Midbrain (tissue), 1 donor: ENCODE measurements around the gene RPL21.
"Not testable (repeated sequence)": the region's sequence is repeated elsewhere in the genome, so short reads cannot be mapped to it uniquely, and the experiment has no call there.

Experiments used
- DNase-seq: peaks from one replicate; lab custom pipeline; 2025; lab: John Stamatoyannopoulos, UW

Gene RPL21

GRCh38 chr13:27251166-27252091 lies at the start of gene RPL21:
Gene RPL21 (plus strand): TSS chr13:27251558. CDS start chr13:27253777, 2,219 bp downstream.
- DNase-seq, result peak; percentile 98

- DNase-seq, result no peak
Observed at GRCh38 chr13:27201661-27202060, 49.7 kb upstream of the RPL21 start.

- no peak for DNase-seq
Observed at GRCh38 chr13:27203186-27203585, 48.2 kb upstream of the RPL21 start.

GRCh38 chr13:27203854-27204253 lies 47.5 kb upstream of the RPL21 start:
- no peak for DNase-seq

GRCh38 chr13:27208514-27208913 lies 42.8 kb upstream of the RPL21 start:
- DNase-seq, result no peak

GRCh38 chr13:27211271-27211670 lies 40.1 kb upstream of the RPL21 start:
- DNase-seq, result no peak

GRCh38 chr13:27211771-27212364 lies 39.5 kb upstream of the RPL21 start:
- DNase-seq, result no peak

GRCh38 chr13:27213386-27213785 lies 38.0 kb upstream of the RPL21 start:
- not testable (repeated sequence) for DNase-seq

GRCh38 chr13:27217791-27218190 lies 33.6 kb upstream of the RPL21 start:
- not testable (repeated sequence) for DNase-seq

GRCh38 chr13:27218861-27219260 lies 32.5 kb upstream of the RPL21 start:
- DNase-seq, result not testable (repeated sequence)

- no peak for DNase-seq
Observed at GRCh38 chr13:27219611-27220010, 31.7 kb upstream of the RPL21 start.

- not testable (repeated sequence) for DNase-seq
Observed at GRCh38 chr13:27222100-27222499, 29.3 kb upstream of the RPL21 start.

- no peak for DNase-seq
Observed at GRCh38 chr13:27226991-27227390, 24.4 kb upstream of the RPL21 start.

- no peak for DNase-seq
Observed at GRCh38 chr13:27228131-27228530, 23.2 kb upstream of the RPL21 start.

GRCh38 chr13:27229642-27230041 lies 21.7 kb upstream of the RPL21 start:
- no peak for DNase-seq

- DNase-seq, result no peak
Observed at GRCh38 chr13:27233964-27234363, 17.4 kb upstream of the RPL21 start.

- DNase-seq, result no peak
Observed at GRCh38 chr13:27236478-27236877, 14.9 kb upstream of the RPL21 start.

GRCh38 chr13:27242702-27243101 lies 8.7 kb upstream of the RPL21 start:
- DNase-seq, result no peak

GRCh38 chr13:27245610-27246009 lies 5.7 kb upstream of the RPL21 start:
- DNase-seq, result no peak

GRCh38 chr13:27250833-27251165 lies 559 bp upstream of the RPL21 start:
- no peak for DNase-seq

- DNase-seq, result no peak
Observed at GRCh38 chr13:27252467-27252866, 1.1 kb downstream of the RPL21 start.

- no peak for DNase-seq
Observed at GRCh38 chr13:27257233-27257568, 5.8 kb downstream of the RPL21 start.

GRCh38 chr13:27257648-27258253 lies 6.4 kb downstream of the RPL21 start:
- no peak for DNase-seq
